Measurements from ENCODE around the gene CNR1.

DNA sequence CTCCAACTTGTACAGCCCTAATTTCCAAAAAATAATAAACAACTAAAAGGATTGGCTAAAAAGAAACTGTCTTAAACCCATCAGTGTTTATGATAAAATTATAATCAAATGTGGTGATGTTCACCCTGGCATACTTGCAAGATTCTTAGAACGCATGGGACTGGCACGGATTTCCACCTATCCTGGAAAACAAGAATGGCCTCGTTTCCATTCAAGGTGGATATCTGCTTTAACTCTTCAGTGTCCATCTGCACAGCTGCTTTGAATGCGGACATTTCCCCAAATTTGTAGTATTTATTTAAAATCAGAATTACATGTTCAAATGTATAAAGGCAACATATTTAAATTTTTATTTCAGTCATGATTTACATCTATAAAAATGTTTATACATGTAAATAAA is 4.2 kb downstream of the CNR1 start:
- TF ChIP-seq, protein P1, sequence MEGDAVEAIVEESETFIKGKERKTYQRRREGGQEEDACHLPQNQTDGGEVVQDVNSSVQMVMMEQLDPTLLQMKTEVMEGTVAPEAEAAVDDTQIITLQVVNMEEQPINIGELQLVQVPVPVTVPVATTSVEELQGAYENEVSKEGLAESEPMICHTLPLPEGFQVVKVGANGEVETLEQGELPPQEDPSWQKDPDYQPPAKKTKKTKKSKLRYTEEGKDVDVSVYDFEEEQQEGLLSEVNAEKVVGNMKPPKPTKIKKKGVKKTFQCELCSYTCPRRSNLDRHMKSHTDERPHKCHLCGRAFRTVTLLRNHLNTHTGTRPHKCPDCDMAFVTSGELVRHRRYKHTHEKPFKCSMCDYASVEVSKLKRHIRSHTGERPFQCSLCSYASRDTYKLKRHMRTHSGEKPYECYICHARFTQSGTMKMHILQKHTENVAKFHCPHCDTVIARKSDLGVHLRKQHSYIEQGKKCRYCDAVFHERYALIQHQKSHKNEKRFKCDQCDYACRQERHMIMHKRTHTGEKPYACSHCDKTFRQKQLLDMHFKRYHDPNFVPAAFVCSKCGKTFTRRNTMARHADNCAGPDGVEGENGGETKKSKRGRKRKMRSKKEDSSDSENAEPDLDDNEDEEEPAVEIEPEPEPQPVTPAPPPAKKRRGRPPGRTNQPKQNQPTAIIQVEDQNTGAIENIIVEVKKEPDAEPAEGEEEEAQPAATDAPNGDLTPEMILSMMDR (IDR thresholded peaks at IDR 0.05) = no peak
- TF ChIP-seq ESRRA (CRISPR knock-in tag; IDR thresholded peaks at IDR 0.05; ENCODE audit: borderline replicate concordance) = no peak
- TF ChIP-seq NFATC4 (CRISPR knock-in tag; IDR thresholded peaks at IDR 0.05) = no peak

Measured in WTC11 (cell line).